Lower leg skin (tissue), 3 donors: ENCODE measurements around the gene NACC1.

Experiments used
- CTCF ChIP-seq, 3 donors: fragments of 450-650 bp; IDR thresholded peaks; one replicate each; pipeline ENCODE4 v1.5.1; 2016; ENCODE audit warnings: antibody characterized with exemption in 3 of 3, mild to moderate bottlenecking in 3 of 3, moderate library complexity in 2 of 3
- POLR2A ChIP-seq, 2 donors: fragments of 450-650 bp; IDR thresholded peaks; one replicate each; pipeline ENCODE4 v1.6.1; 2016 to 2017; ENCODE audit warnings: antibody characterized with exemption in 2 of 2, mild to moderate bottlenecking in 1 of 2, moderate library complexity in 1 of 2

GRCh38 chr19:13120031-13120430 lies 2.0 kb downstream of the NACC1 start:
- TF ChIP-seq POLR2A (IDR thresholded peaks at IDR 0.05) (no peak), CTCF (IDR thresholded peaks at IDR 0.05) (no peak)
